ENCODE results near the gene MYCBP2.

Gene MYCBP2

GRCh38 chr13:77040835-77041234, 286.1 kb downstream of the MYCBP2 start:
- H3K36me3 ChIP-seq (ENCODE audit: control insufficient read depth in 2 of 2, insufficient read depth in 2 of 2, low read length in 2 of 2), result peaks cover 0 to 4% of the 10 kb centered on the region in 2 donors
- no peak overlapping the region for H3K9ac ChIP-seq (ENCODE audit: low read length in 2 of 2)
- no peaks in the 10 kb centered on the region for H3K27me3 ChIP-seq (ENCODE audit: control insufficient read depth in 1 of 2, insufficient read depth in 2 of 2, low read length in 2 of 2)
- H3K4me1 ChIP-seq (ENCODE audit: control insufficient read depth, insufficient read depth, low read length), result no peaks in the 10 kb centered on the region
- no peak overlapping the region for H3K4me3 ChIP-seq (ENCODE audit: low read length in 2 of 2)
- no peaks in the 10 kb centered on the region for H3K9me3 ChIP-seq (ENCODE audit: control insufficient read depth in 2 of 2, low read length in 2 of 2)
- H3K27ac ChIP-seq (ENCODE audit: low read length), result no peak overlapping the region

GRCh38 chr13:77040076-77040475, 286.8 kb downstream of the MYCBP2 start:
- H3K4me1 ChIP-seq (ENCODE audit: control insufficient read depth, insufficient read depth, low read length), result no peaks in the 10 kb centered on the region
- H3K9me3 ChIP-seq (ENCODE audit: control insufficient read depth in 2 of 2, low read length in 2 of 2), result no peaks in the 10 kb centered on the region
- H3K36me3 ChIP-seq (ENCODE audit: control insufficient read depth in 2 of 2, insufficient read depth in 2 of 2, low read length in 2 of 2), result peaks cover 0 to under 1% of the 10 kb centered on the region in 2 donors
- no peak overlapping the region for H3K4me3 ChIP-seq (ENCODE audit: low read length in 2 of 2)
- no peak overlapping the region for H3K9ac ChIP-seq (ENCODE audit: low read length in 2 of 2)
- no peaks in the 10 kb centered on the region for H3K27me3 ChIP-seq (ENCODE audit: control insufficient read depth in 1 of 2, insufficient read depth in 2 of 2, low read length in 2 of 2)
- no peak overlapping the region for H3K27ac ChIP-seq (ENCODE audit: low read length)

- no peaks in the 10 kb centered on the region for H3K9me3 ChIP-seq (ENCODE audit: control insufficient read depth in 2 of 2, low read length in 2 of 2)
- H3K27ac ChIP-seq (ENCODE audit: low read length), result no peak overlapping the region
- no peaks in the 10 kb centered on the region for H3K36me3 ChIP-seq (ENCODE audit: control insufficient read depth in 2 of 2, insufficient read depth in 2 of 2, low read length in 2 of 2)
- no peak overlapping the region for H3K9ac ChIP-seq (ENCODE audit: low read length in 2 of 2)
- H3K4me3 ChIP-seq (ENCODE audit: low read length in 2 of 2), result no peak overlapping the region
- H3K4me1 ChIP-seq (ENCODE audit: control insufficient read depth, insufficient read depth, low read length), result no peaks in the 10 kb centered on the region
- no peaks in the 10 kb centered on the region for H3K27me3 ChIP-seq (ENCODE audit: control insufficient read depth in 1 of 2, insufficient read depth in 2 of 2, low read length in 2 of 2)
These were observed 287.9 kb downstream of the MYCBP2 start for GRCh38 chr13:77038907-77039480.

- H3K9me3 ChIP-seq (ENCODE audit: control insufficient read depth in 2 of 2, low read length in 2 of 2), result no peaks in the 10 kb centered on the region
- H3K27me3 ChIP-seq (ENCODE audit: control insufficient read depth in 1 of 2, insufficient read depth in 2 of 2, low read length in 2 of 2), result no peaks in the 10 kb centered on the region
- no peaks in the 10 kb centered on the region for H3K4me1 ChIP-seq (ENCODE audit: control insufficient read depth, insufficient read depth, low read length)
- H3K9ac ChIP-seq (ENCODE audit: low read length in 2 of 2), result no peak overlapping the region
- no peak overlapping the region for H3K4me3 ChIP-seq (ENCODE audit: low read length in 2 of 2)
- H3K36me3 ChIP-seq (ENCODE audit: control insufficient read depth in 2 of 2, insufficient read depth in 2 of 2, low read length in 2 of 2), result no peaks in the 10 kb centered on the region
- no peak overlapping the region for H3K27ac ChIP-seq (ENCODE audit: low read length)
These were observed 290.6 kb downstream of the MYCBP2 start for GRCh38 chr13:77036279-77036678.

- H3K27me3 ChIP-seq (ENCODE audit: control insufficient read depth in 1 of 2, insufficient read depth in 2 of 2, low read length in 2 of 2), result no peaks in the 10 kb centered on the region
These were observed 292.0 kb downstream of the MYCBP2 start for GRCh38 chr13:77034881-77035280.

GRCh38 chr13:77033717-77034302, 293.1 kb downstream of the MYCBP2 start:
- Histone ChIP-seq H3K9me3 (ENCODE audit: control insufficient read depth in 2 of 2, low read length in 2 of 2) (no peaks in the 10 kb centered on the region), H3K4me3 (ENCODE audit: low read length in 2 of 2) (no peak overlapping the region), H3K27ac (ENCODE audit: low read length) (no peak overlapping the region), H3K9ac (ENCODE audit: low read length in 2 of 2) (no peak overlapping the region), H3K4me1 (ENCODE audit: control insufficient read depth, insufficient read depth, low read length) (no peaks in the 10 kb centered on the region), H3K27me3 (ENCODE audit: control insufficient read depth in 1 of 2, insufficient read depth in 2 of 2, low read length in 2 of 2) (no peaks in the 10 kb centered on the region), H3K36me3 (ENCODE audit: control insufficient read depth in 2 of 2, insufficient read depth in 2 of 2, low read length in 2 of 2) (no peaks in the 10 kb centered on the region)

More at GRCh38 chr13:77034881-77035280, 292.0 kb downstream of the MYCBP2 start:
- H3K36me3 ChIP-seq (ENCODE audit: control insufficient read depth in 2 of 2, insufficient read depth in 2 of 2, low read length in 2 of 2), result no peaks in the 10 kb centered on the region
- H3K9ac ChIP-seq (ENCODE audit: low read length in 2 of 2), result no peak overlapping the region
- no peaks in the 10 kb centered on the region for H3K9me3 ChIP-seq (ENCODE audit: control insufficient read depth in 2 of 2, low read length in 2 of 2)
- H3K4me1 ChIP-seq (ENCODE audit: control insufficient read depth, insufficient read depth, low read length), result no peaks in the 10 kb centered on the region
- no peak overlapping the region for H3K27ac ChIP-seq (ENCODE audit: low read length)
- H3K4me3 ChIP-seq (ENCODE audit: low read length in 2 of 2), result no peak overlapping the region

- Histone ChIP-seq H3K9me3 (ENCODE audit: control insufficient read depth in 2 of 2, low read length in 2 of 2) (no peaks in the 10 kb centered on the region), H3K9ac (ENCODE audit: low read length in 2 of 2) (no peak overlapping the region), H3K36me3 (ENCODE audit: control insufficient read depth in 2 of 2, insufficient read depth in 2 of 2, low read length in 2 of 2) (no peaks in the 10 kb centered on the region), H3K4me1 (ENCODE audit: control insufficient read depth, insufficient read depth, low read length) (no peaks in the 10 kb centered on the region), H3K27ac (ENCODE audit: low read length) (no peak overlapping the region), H3K4me3 (ENCODE audit: low read length in 2 of 2) (no peak overlapping the region), H3K27me3 (ENCODE audit: control insufficient read depth in 1 of 2, insufficient read depth in 2 of 2, low read length in 2 of 2) (no peaks in the 10 kb centered on the region)
These were observed 295.1 kb downstream of the MYCBP2 start for GRCh38 chr13:77031656-77032243.

- no peaks in the 10 kb centered on the region for H3K27me3 ChIP-seq (ENCODE audit: control insufficient read depth in 1 of 2, insufficient read depth in 2 of 2, low read length in 2 of 2)
- no peak overlapping the region for H3K27ac ChIP-seq (ENCODE audit: low read length)
- peaks cover 4% of the 10 kb centered on the region for H3K4me1 ChIP-seq (ENCODE audit: control insufficient read depth, insufficient read depth, low read length)
- no peak overlapping the region for H3K4me3 ChIP-seq (ENCODE audit: low read length in 2 of 2)
- H3K9ac ChIP-seq (ENCODE audit: low read length in 2 of 2), result no peak overlapping the region
- H3K9me3 ChIP-seq (ENCODE audit: control insufficient read depth in 2 of 2, low read length in 2 of 2), result no peaks in the 10 kb centered on the region
- no peaks in the 10 kb centered on the region for H3K36me3 ChIP-seq (ENCODE audit: control insufficient read depth in 2 of 2, insufficient read depth in 2 of 2, low read length in 2 of 2)
These were observed 297.5 kb downstream of the MYCBP2 start for GRCh38 chr13:77029436-77029835.

- H3K4me1 ChIP-seq (ENCODE audit: control insufficient read depth, insufficient read depth, low read length), result peaks cover 5% of the 10 kb centered on the region
- no peaks in the 10 kb centered on the region for H3K27me3 ChIP-seq (ENCODE audit: control insufficient read depth in 1 of 2, insufficient read depth in 2 of 2, low read length in 2 of 2)
- no peaks in the 10 kb centered on the region for H3K36me3 ChIP-seq (ENCODE audit: control insufficient read depth in 2 of 2, insufficient read depth in 2 of 2, low read length in 2 of 2)
- H3K9ac ChIP-seq (ENCODE audit: low read length in 2 of 2), result peak overlapping the region in 1 of 2 donors; percentile 84
- H3K9me3 ChIP-seq (ENCODE audit: control insufficient read depth in 2 of 2, low read length in 2 of 2), result no peaks in the 10 kb centered on the region
- no peak overlapping the region for H3K27ac ChIP-seq (ENCODE audit: low read length)
- H3K4me3 ChIP-seq (ENCODE audit: low read length in 2 of 2), result peak overlapping the region; percentile 83 to 90
These were observed 298.7 kb downstream of the MYCBP2 start for GRCh38 chr13:77028202-77028601.

GRCh38 chr13:77026861-77027621, 299.9 kb downstream of the MYCBP2 start, which contains the start of gene FBXL3:
FBXL3 (minus strand) TSS chr13:77027159; CDS start chr13:77021860, 5,299 bp downstream.
- peak within 1 kb of the TSS; percentile 83 to 90 for H3K4me3 ChIP-seq (ENCODE audit: low read length in 2 of 2)
- H3K4me1 ChIP-seq (ENCODE audit: control insufficient read depth, insufficient read depth, low read length), result peaks cover 11% of the 10 kb centered on the region
- H3K9me3 ChIP-seq (ENCODE audit: control insufficient read depth in 2 of 2, low read length in 2 of 2), result no peaks in the 10 kb centered on the region
- peak within 1 kb of the TSS; percentile 84 to 85 for H3K9ac ChIP-seq (ENCODE audit: low read length in 2 of 2)
- H3K27me3 ChIP-seq (ENCODE audit: control insufficient read depth in 1 of 2, insufficient read depth in 2 of 2, low read length in 2 of 2), result no peaks in the 10 kb centered on the region
- peak within 1 kb of the TSS; percentile 80 for H3K27ac ChIP-seq (ENCODE audit: low read length)
- no peaks in the 10 kb centered on the region for H3K36me3 ChIP-seq (ENCODE audit: control insufficient read depth in 2 of 2, insufficient read depth in 2 of 2, low read length in 2 of 2)

All from stomach smooth muscle (tissue), 2 donors.